Parathyroid adenoma (tissue), 2 donors: ENCODE data around the gene ALPP.
"Not testable (repeated sequence)": the region's sequence is repeated elsewhere in the genome, so short reads cannot be mapped to it uniquely, and the experiment has no call there.

Experiments
- H2AFZ ChIP-seq: fragments of 300-600 bp; sonication (generic); one replicate; pipeline ENCODE4 v1.7.0; 2017; ENCODE audit warnings: antibody characterized with exemption, mild to moderate bottlenecking
- H3K27ac ChIP-seq: fragments of 300-600 bp; sonication (generic); one replicate; pipeline ENCODE4 v1.7.0; 2017
- H3K27me3 ChIP-seq: fragments of 300-600 bp; sonication (generic); one replicate; pipeline ENCODE4 v1.7.0; 2017; ENCODE audit warnings: low read length; ENCODE audit not compliant: control insufficient read depth, insufficient read depth
- H3K36me3 ChIP-seq: fragments of 300-600 bp; sonication (generic); one replicate; pipeline ENCODE4 v1.7.0; 2017; ENCODE audit warnings: low read length; ENCODE audit not compliant: control insufficient read depth, insufficient read depth
- H3K4me1 ChIP-seq: fragments of 300-600 bp; sonication (generic); one replicate; pipeline ENCODE4 v1.7.0; 2017; ENCODE audit warnings: control low read depth
- H3K4me2 ChIP-seq: fragments of 300-600 bp; sonication (generic); one replicate; pipeline ENCODE4 v1.7.0; 2017; ENCODE audit warnings: low read length
- H3K4me3 ChIP-seq: fragments of 300-600 bp; sonication (generic); one replicate; pipeline ENCODE4 v1.7.0; 2017; ENCODE audit warnings: low read depth, low read length
- H3K79me2 ChIP-seq: fragments of 300-600 bp; sonication (generic); one replicate; pipeline ENCODE4 v1.7.0; 2017; ENCODE audit warnings: control low read depth
- H3K9ac ChIP-seq: fragments of 300-600 bp; sonication (generic); one replicate; pipeline ENCODE4 v1.7.0; 2017; ENCODE audit warnings: mild to moderate bottlenecking
- H3K9me3 ChIP-seq: fragments of 300-600 bp; sonication (generic); one replicate; pipeline ENCODE4 v1.7.0; 2017; ENCODE audit warnings: low read length; ENCODE audit not compliant: control insufficient read depth
- TF ChIP-seq, protein P1 (sequence below): fragments of 300-600 bp; sonication (generic); IDR thresholded peaks from one replicate; pipeline ENCODE4 v1.7.0; 2017; ENCODE audit warnings: antibody characterized with exemption, mild to moderate bottlenecking
- donor health status: primary hyperparathyroidism.

The ALPP gene

DNA sequence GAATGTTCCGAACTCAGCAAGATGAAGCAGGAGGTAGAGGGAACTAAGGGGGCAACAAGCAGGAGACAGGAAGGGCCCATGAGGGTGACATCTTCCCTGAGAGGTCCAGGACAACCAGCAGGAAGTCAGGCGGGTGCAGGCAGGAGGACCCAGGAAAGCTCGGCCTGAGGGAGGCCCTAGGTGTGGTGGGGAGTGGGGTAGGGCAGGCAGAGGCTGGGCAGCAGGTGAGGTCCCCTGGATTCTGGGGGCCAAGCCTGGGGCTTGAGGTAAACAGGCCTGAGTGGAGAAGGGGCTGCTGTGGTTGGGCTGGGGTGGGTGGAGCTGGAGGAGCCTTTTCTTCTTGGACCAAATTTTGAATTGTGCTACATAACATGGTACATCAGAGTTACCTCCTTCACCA lies 24.0 kb downstream of the ALPP start:
- no peak overlapping the region for H2AFZ ChIP-seq
- H3K27me3 ChIP-seq = no peaks in the 10 kb centered on the region
- H3K27ac ChIP-seq = no peak overlapping the region
- no peak overlapping the region for H3K4me3 ChIP-seq
- no peaks in the 10 kb centered on the region for H3K9me3 ChIP-seq
- TF ChIP-seq, protein P1, sequence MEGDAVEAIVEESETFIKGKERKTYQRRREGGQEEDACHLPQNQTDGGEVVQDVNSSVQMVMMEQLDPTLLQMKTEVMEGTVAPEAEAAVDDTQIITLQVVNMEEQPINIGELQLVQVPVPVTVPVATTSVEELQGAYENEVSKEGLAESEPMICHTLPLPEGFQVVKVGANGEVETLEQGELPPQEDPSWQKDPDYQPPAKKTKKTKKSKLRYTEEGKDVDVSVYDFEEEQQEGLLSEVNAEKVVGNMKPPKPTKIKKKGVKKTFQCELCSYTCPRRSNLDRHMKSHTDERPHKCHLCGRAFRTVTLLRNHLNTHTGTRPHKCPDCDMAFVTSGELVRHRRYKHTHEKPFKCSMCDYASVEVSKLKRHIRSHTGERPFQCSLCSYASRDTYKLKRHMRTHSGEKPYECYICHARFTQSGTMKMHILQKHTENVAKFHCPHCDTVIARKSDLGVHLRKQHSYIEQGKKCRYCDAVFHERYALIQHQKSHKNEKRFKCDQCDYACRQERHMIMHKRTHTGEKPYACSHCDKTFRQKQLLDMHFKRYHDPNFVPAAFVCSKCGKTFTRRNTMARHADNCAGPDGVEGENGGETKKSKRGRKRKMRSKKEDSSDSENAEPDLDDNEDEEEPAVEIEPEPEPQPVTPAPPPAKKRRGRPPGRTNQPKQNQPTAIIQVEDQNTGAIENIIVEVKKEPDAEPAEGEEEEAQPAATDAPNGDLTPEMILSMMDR = no peak
- H3K9ac ChIP-seq = no peak overlapping the region
- H3K79me2 ChIP-seq = no peaks in the 10 kb centered on the region
- H3K36me3 ChIP-seq = no peaks in the 10 kb centered on the region
- no peaks in the 10 kb centered on the region for H3K4me1 ChIP-seq
- no peak overlapping the region for H3K4me2 ChIP-seq

DNA sequence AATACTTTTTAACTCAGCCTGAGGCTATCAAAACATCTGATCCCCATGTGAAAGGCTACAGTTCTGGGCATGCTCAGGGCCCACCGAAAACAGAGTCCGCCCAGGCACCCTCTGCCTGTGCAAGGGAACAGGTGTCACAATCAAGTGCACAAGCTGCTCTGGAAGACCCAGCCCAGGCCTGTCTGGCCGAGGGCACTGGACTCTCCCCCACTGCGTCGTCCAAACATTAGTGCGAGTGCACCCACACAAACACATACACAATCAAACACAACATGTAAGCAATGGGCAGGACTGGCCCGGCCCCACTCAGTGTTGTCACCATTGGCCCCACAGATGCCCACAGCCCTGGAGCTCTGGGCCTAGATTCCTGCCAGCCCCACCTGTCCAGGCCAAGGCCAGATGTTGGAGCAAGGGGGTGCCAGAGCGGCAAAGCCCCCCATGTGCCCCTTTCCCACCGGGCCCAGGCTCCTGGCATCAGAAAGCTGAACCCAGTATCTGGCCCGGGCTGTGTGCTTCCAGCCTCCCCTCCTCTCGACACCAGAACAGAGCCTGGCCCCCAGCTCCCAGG lies 27.5 kb downstream of the ALPP start:
- Histone ChIP-seq H3K27me3 (no peaks in the 10 kb centered on the region), H3K9me3 (no peaks in the 10 kb centered on the region), H3K36me3 (no peaks in the 10 kb centered on the region), H3K9ac (no peak overlapping the region), H3K4me1 (no peaks in the 10 kb centered on the region), H3K4me2 (no peak overlapping the region), H3K79me2 (no peaks in the 10 kb centered on the region), H3K27ac (no peak overlapping the region), H3K4me3 (no peak overlapping the region), H2AFZ (no peak overlapping the region)
- TF ChIP-seq, protein P1 = no peak

DNA sequence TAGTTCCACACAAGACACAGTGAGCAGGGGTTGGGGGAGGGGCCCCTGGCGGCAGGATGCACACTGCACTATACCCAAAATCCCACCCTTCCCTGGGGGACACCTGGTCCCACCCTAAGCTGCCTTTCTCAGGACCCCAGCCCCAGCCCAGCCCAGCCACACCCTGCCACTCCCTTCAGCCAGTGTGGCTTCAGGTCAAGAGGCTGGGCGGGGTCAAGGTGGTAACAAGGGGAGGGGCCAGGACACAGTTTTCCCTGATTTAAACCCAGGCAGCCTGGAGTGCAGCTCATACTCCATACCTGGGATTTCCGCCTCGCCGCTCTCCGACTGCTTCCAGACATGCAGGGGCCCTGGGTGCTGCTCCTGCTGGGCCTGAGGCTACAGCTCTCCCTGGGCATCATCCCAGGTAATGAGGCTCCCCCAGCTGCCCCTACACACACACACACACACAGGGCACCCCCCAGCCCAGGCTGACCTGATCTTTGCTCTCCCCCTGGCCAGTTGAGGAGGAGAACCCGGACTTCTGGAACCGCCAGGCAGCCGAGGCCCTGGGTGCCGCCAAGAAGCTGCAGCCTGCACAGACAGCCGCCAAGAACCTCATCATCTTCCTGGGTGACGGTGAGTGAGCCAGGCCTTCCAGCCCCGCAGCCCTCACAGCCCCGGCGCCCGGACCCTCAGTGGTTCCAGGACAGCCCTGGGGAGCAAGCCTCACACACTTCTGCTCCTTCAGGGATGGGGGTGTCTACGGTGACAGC lies 28.2 kb downstream of the ALPP start, which contains the start of gene ALPG:
Gene ALPG, plus strand, starts transcription at position 289 of the 755 bp plus-strand sequence. Its CDS starts 51 bp downstream, at position 340.
- no peaks in the 10 kb centered on the region for H3K9me3 ChIP-seq

DNA sequence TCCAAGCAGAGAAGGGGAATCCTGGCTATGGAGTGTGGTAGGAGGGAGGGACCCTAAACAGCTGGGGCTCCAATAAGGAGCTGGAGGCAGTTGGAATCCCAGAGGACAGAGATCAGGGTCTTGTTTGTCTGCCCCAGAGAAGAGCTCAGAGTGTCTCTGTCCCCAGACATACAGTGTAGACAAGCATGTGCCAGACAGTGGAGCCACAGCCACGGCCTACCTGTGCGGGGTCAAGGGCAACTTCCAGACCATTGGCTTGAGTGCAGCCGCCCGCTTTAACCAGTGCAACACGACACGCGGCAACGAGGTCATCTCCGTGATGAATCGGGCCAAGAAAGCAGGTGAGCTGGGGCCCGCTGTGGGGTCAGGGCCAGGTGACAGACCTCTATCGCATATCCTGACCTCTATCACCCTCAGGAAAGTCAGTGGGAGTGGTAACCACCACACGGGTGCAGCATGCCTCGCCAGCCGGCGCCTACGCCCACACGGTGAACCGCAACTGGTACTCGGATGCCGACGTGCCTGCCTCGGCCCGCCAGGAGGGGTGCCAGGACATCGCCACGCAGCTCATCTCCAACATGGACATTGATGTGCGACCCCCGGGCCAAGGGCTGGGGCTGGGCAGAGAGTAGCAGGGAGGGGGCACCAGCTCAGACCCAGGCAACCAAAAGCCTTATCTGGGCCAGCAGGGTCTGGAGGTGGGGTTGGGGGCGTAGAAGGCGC lies 29.0 kb downstream of the ALPP start:
- H3K4me1 ChIP-seq, H3K9me3 ChIP-seq, H3K9ac ChIP-seq, H3K27ac ChIP-seq, H3K4me3 ChIP-seq, H3K4me2 ChIP-seq, H2AFZ ChIP-seq, H3K27me3 ChIP-seq, H3K36me3 ChIP-seq, H3K79me2 ChIP-seq: not testable (repeated sequence)

More for the DNA sequence above, 28.2 kb downstream of the ALPP start, which contains the start of gene ALPG:
- TF ChIP-seq, protein P1 = no peak
- no peaks in the 10 kb centered on the region for H3K79me2 ChIP-seq
- H3K27me3 ChIP-seq = no peaks in the 10 kb centered on the region
- H3K4me1 ChIP-seq = no peaks in the 10 kb centered on the region
- no peak within 1 kb of the TSS for H3K4me3 ChIP-seq
- no peak within 1 kb of the TSS for H3K27ac ChIP-seq
- no peak within 1 kb of the TSS for H3K9ac ChIP-seq
- H3K4me2 ChIP-seq = no peak within 1 kb of the TSS
- no peaks in the 10 kb centered on the region for H3K36me3 ChIP-seq
- H2AFZ ChIP-seq = no peak within 1 kb of the TSS

DNA sequence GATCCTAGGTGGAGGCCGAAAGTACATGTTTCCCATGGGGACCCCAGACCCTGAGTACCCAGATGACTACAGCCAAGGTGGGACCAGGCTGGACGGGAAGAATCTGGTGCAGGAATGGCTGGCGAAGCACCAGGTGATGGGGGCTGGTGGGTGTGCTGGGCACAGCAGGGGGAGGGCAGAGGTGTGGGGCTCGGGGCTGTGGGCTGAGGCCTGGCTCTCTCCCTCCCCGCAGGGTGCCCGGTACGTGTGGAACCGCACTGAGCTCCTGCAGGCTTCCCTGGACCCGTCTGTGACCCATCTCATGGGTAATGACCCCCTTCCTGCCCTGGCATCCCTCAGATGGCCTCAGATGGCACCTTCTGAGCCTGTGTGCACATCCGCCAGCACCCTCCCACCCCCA lies 29.7 kb downstream of the ALPP start:
- H3K9me3 ChIP-seq, H3K27ac ChIP-seq, H3K4me1 ChIP-seq, H3K4me2 ChIP-seq, H3K9ac ChIP-seq, H3K36me3 ChIP-seq, H3K79me2 ChIP-seq, H2AFZ ChIP-seq, H3K27me3 ChIP-seq, H3K4me3 ChIP-seq: not testable (repeated sequence)

DNA sequence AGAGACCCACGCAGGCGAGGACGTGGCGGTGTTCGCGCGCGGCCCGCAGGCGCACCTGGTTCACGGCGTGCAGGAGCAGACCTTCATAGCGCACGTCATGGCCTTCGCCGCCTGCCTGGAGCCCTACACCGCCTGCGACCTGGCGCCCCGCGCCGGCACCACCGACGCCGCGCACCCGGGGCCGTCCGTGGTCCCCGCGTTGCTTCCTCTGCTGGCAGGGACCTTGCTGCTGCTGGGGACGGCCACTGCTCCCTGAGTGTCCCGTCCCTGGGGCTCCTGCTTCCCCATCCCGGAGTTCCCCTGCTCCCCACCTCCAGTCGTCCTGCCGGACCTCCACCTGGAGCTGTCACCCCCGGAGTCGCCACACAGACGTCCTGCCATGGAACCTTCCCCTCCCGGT lies 31.1 kb downstream of the ALPP start:
- not testable (repeated sequence) for H3K4me2 ChIP-seq, H2AFZ ChIP-seq, H3K79me2 ChIP-seq, H3K4me1 ChIP-seq, H3K27ac ChIP-seq, H3K9me3 ChIP-seq, H3K9ac ChIP-seq, H3K4me3 ChIP-seq, H3K36me3 ChIP-seq, H3K27me3 ChIP-seq
